ENCODE measurements around the gene EPHB1. TPM values are rescaled to one million over a fixed set of nuclear protein-coding genes. Genes with fewer than 3 reads are reported as not detected.

Gene EPHB1
- total RNA-seq, 4 donors from 2014 or later = 0.82 to 2.2 (median 1.2) TPM

DNA sequence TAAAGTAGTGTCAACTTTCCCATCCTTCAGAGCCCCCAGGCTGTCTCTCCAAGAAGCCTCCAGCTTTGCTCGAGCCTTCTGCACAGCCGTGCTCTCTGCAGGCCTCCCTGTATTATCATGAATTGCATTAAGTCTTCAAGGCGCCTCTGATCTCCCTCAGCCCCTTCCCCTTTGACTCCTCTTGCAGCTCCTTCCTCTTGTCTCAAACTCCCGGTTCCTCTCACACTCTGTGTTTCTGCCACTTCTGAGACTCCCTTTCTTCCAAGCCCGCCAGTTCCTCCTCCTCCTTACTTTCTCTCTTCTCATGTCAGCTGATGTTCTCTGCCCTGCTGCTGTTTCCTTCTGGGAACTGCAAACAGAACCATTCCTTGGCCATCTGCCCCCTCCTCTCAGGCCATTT, 418.8 kb downstream of the EPHB1 start:
- intact Hi-C loops (cut with DNase I; ENCODE audit: low total_unique reads) (no loop called here), in situ Hi-C loops (cut with MboI; ENCODE audit: low pct_ligation_motif_present in 1 of 4, low pct_unique_long_range_greater_than_20kb in 1 of 4, low sequenced_read_pairs in 3 of 4) (no loop called here)
- no peaks in the 10 kb centered on the region for H3K9me3 ChIP-seq
- TF ChIP-seq POLR2AphosphoS5 (IDR thresholded peaks at IDR 0.05) = no peak
- no peak for TF ChIP-seq EP300 (IDR thresholded peaks at IDR 0.05; ENCODE audit: low read depth)
- no peak for TF ChIP-seq CTCF (IDR thresholded peaks at IDR 0.05)
- TF ChIP-seq POLR2A (IDR thresholded peaks at IDR 0.05) = no peak
- H3K27me3 ChIP-seq = no peaks in the 10 kb centered on the region
- no peaks in the 10 kb centered on the region for H3K4me1 ChIP-seq
- no peak for DNase-seq
- H3K4me3 ChIP-seq = no peak overlapping the region
- no peaks in the 10 kb centered on the region for H3K36me3 ChIP-seq
- 56 to 65% methylated on average over 3 to 5 of the region's 5 CpGs for WGBS, 2 donors (ENCODE audit: low coverage in 1 of 2)
- no peak overlapping the region for H3K27ac ChIP-seq

DNA sequence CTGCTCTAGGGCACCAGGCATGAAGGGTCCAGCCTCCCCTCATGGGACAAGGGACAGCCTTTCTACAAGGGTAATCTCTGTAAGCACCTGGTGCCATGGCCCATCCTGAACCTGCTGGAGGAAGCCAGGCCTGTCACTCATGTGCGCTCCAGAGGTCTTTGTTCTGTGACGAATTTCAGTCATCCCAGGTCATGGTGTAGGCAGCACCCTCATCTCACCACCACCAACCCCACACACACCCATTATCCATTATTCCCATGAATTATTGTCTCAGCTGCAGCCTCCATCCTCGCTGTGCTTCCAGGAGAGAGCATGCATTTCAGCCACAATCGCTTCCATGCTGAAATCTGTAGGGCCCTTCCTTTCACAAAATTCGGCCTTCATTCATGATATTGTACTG, 419.3 kb downstream of the EPHB1 start:
- no peak for TF ChIP-seq CTCF (IDR thresholded peaks at IDR 0.05)
- no peak for TF ChIP-seq POLR2AphosphoS5 (IDR thresholded peaks at IDR 0.05)
- TF ChIP-seq POLR2A (IDR thresholded peaks at IDR 0.05) = no peak
- TF ChIP-seq EP300 (IDR thresholded peaks at IDR 0.05; ENCODE audit: low read depth) = no peak
- no peak overlapping the region for H3K4me3 ChIP-seq
- no peak for DNase-seq
- WGBS, 2 donors (ENCODE audit: low coverage in 1 of 2) = 56 to 77% methylated on average over 3 to 5 of the region's 5 CpGs
- intact Hi-C loops (cut with DNase I; ENCODE audit: low total_unique reads) (no loop called here), in situ Hi-C loops (cut with MboI; ENCODE audit: low pct_ligation_motif_present in 1 of 4, low pct_unique_long_range_greater_than_20kb in 1 of 4, low sequenced_read_pairs in 3 of 4) (no loop called here)
- H3K27ac ChIP-seq = no peak overlapping the region
- no peaks in the 10 kb centered on the region for H3K36me3 ChIP-seq
- H3K9me3 ChIP-seq = no peaks in the 10 kb centered on the region
- H3K27me3 ChIP-seq = no peaks in the 10 kb centered on the region
- no peaks in the 10 kb centered on the region for H3K4me1 ChIP-seq

- Histone ChIP-seq H3K27ac (no peak overlapping the region), H3K4me1 (no peaks in the 10 kb centered on the region)
Measured at GRCh38 chr3:135215516-135215915, 420.5 kb downstream of the EPHB1 start.

GRCh38 chr3:135216659-135217058, 421.6 kb downstream of the EPHB1 start:
- intact Hi-C loops (cut with DNase I; ENCODE audit: low total_unique reads) (no loop called here), in situ Hi-C loops (cut with MboI; ENCODE audit: low pct_ligation_motif_present in 1 of 4, low pct_unique_long_range_greater_than_20kb in 1 of 4, low sequenced_read_pairs in 3 of 4) (no loop called here)
- no peak for DNase-seq
- Histone ChIP-seq H3K4me3 (no peak overlapping the region), H3K27ac (no peak overlapping the region), H3K36me3 (no peaks in the 10 kb centered on the region), H3K27me3 (no peaks in the 10 kb centered on the region), H3K9me3 (no peaks in the 10 kb centered on the region), H3K4me1 (no peaks in the 10 kb centered on the region)
- TF ChIP-seq POLR2A (IDR thresholded peaks at IDR 0.05) (no peak), EP300 (IDR thresholded peaks at IDR 0.05; ENCODE audit: low read depth) (no peak), CTCF (IDR thresholded peaks at IDR 0.05) (no peak), POLR2AphosphoS5 (IDR thresholded peaks at IDR 0.05) (no peak)
- 61 to 75% methylated on average over 2 to 3 of the region's 3 CpGs for WGBS, 2 donors (ENCODE audit: low coverage in 1 of 2)

More at GRCh38 chr3:135215516-135215915, 420.5 kb downstream of the EPHB1 start:
- in situ Hi-C loops (cut with MboI; ENCODE audit: low pct_ligation_motif_present in 1 of 4, low pct_unique_long_range_greater_than_20kb in 1 of 4, low sequenced_read_pairs in 3 of 4) (no loop called here), intact Hi-C loops (cut with DNase I; ENCODE audit: low total_unique reads) (no loop called here)
- Histone ChIP-seq H3K4me3 (no peak overlapping the region), H3K36me3 (no peaks in the 10 kb centered on the region), H3K27me3 (no peaks in the 10 kb centered on the region), H3K9me3 (no peaks in the 10 kb centered on the region)
- no peak for DNase-seq
- TF ChIP-seq EP300 (IDR thresholded peaks at IDR 0.05; ENCODE audit: low read depth) (no peak), POLR2A (IDR thresholded peaks at IDR 0.05) (no peak), CTCF (IDR thresholded peaks at IDR 0.05) (no peak), POLR2AphosphoS5 (IDR thresholded peaks at IDR 0.05) (no peak)
- 40 to 87% methylated on average over 1 to 6 of the region's 6 CpGs for WGBS, 2 donors (ENCODE audit: low coverage in 1 of 2)

Data from transverse colon (tissue), 4 donors.